Aorta (tissue), 5 donors: ENCODE data around the gene KLHL14. TPM values are rescaled to one million over a fixed set of nuclear protein-coding genes. Genes with fewer than 3 reads are reported as not detected.

Experiments
- ATAC-seq: fragments of 200-7000 bp; cut with Tn5 transposase; one replicate; pipeline ENCODE4 v1.9.1; 2022; ENCODE audit warnings: moderate library complexity; ENCODE audit not compliant: low FRiP score
- DNase-seq, 2 donors: peaks; one replicate each; pipeline ENCODE4 v3.0.0-alpha.2; 2020
- H3K27ac ChIP-seq, 2 donors: one replicate each; pipeline ENCODE4 v1.5.1; 2013; ENCODE audit warnings: low read length in 2 of 2, mild to moderate bottlenecking in 2 of 2, moderate library complexity in 2 of 2, control low read depth in 1 of 2, inconsistent platforms in 1 of 2, low read depth in 1 of 2
- H3K27me3 ChIP-seq, 2 donors: one replicate each; pipeline ENCODE4 v1.6.1; 2013; ENCODE audit warnings: control low read depth in 1 of 2, low read length in 1 of 2, mild to moderate bottlenecking in 1 of 2, moderate library complexity in 1 of 2; ENCODE audit not compliant: insufficient read depth in 2 of 2, control insufficient read depth in 1 of 2
- H3K36me3 ChIP-seq, 2 donors: one replicate each; pipeline ENCODE4 v1.6.1; 2013; ENCODE audit warnings: control low read depth in 1 of 2, low read length in 1 of 2, mild to moderate bottlenecking in 1 of 2; ENCODE audit not compliant: insufficient read depth in 2 of 2, control insufficient read depth in 1 of 2
- H3K4me1 ChIP-seq, 2 donors: one replicate each; pipeline ENCODE4 v1.6.1; 2013; ENCODE audit warnings: low read length in 2 of 2, control low read depth in 1 of 2, mild to moderate bottlenecking in 1 of 2, moderate library complexity in 1 of 2; ENCODE audit not compliant: insufficient read depth in 2 of 2, control insufficient read depth in 1 of 2
- H3K4me3 ChIP-seq, 2 donors: one replicate each; pipeline ENCODE4 v1.5.1; 2013; ENCODE audit warnings: low read length in 2 of 2, control low read depth in 1 of 2, mild to moderate bottlenecking in 1 of 2
- H3K9me3 ChIP-seq: one replicate; pipeline ENCODE4 v1.6.1; 2013; ENCODE audit warnings: mild to moderate bottlenecking, low read length; ENCODE audit not compliant: control insufficient read depth
- WGBS, 2 donors: extraction: QIAGEN DNeasy Blood & Tissue Kit; methylation state at CpG; one replicate each; pipeline ENCODE4 v1.1.7; 2013; 5-methylcytosine and 5-hydroxymethylcytosine counted together
- intact Hi-C, 2 donors: fragments of 100-400 bp; cut with DNase I; formaldehyde crosslinking; loops; one replicate each; pipeline versions ENCODE4 v1.14.2 to v1.15.0; 2022
- polyA plus RNA-seq, 2 donors: library from polyadenylated mRNA; stranded (reverse); fragments of 200-250 nt; gene quantifications; one replicate each; pipeline ENCODE4 v1.2.3, GENCODE V29; 2013
- total RNA-seq, 2 donors: library from RNA; stranded (reverse); fragmentation: NEBNext Ultra II Directional; extraction: Animal tissue kit (Norgen Biotek cat#: 25700); gene quantifications; one replicate each; pipeline ENCODE4 v1.2.1, GENCODE V29; 2021
- donor health status: healthy with polysubstance abuse.
- donor health status: Bipolar disorder and iron deficiency.
- donor health status: DM: no; HTN: no; CAD: no.
- donor health status: DM: no; HTN: no; CAD: no.
- donor health status: DM: yes; HTN: yes; CAD: no.

Gene KLHL14
- total and polyA plus RNA-seq, 4 donors: 0.09 to 0.36 TPM; not detected in 2

- intact Hi-C loops: no loop called here
- WGBS, 2 donors: 38 to 50% methylated on average over 5 of the region's 5 CpGs
These were observed 30.2 kb downstream of the KLHL14 start for GRCh38 chr18:32742579-32742978.

GRCh38 chr18:32735781-32736180 lies 37.0 kb downstream of the KLHL14 start:
- no peaks in the 10 kb centered on the region for H3K4me1 ChIP-seq
- ATAC-seq: no peak
- peaks cover 0 to 5% of the 10 kb centered on the region in 2 donors for H3K27me3 ChIP-seq
- DNase-seq: no peak
- WGBS, 2 donors: 86 to 87% methylated on average over 2 of the region's 2 CpGs
- intact Hi-C loops: no loop called here
- H3K9me3 ChIP-seq: peaks cover 3% of the 10 kb centered on the region
- H3K36me3 ChIP-seq: no peaks in the 10 kb centered on the region
- H3K4me3 ChIP-seq: no peak overlapping the region
- H3K27ac ChIP-seq: no peak overlapping the region

More at GRCh38 chr18:32742579-32742978, 30.2 kb downstream of the KLHL14 start:
- H3K36me3 ChIP-seq: no peaks in the 10 kb centered on the region
- H3K27me3 ChIP-seq: no peaks in the 10 kb centered on the region
- no peaks in the 10 kb centered on the region for H3K4me1 ChIP-seq
- H3K9me3 ChIP-seq: no peaks in the 10 kb centered on the region
- ATAC-seq: no peak
- no peak for DNase-seq
- no peak overlapping the region for H3K4me3 ChIP-seq
- H3K27ac ChIP-seq: no peak overlapping the region

- Histone ChIP-seq H3K4me1 (no peaks in the 10 kb centered on the region), H3K27me3 (peaks cover 0 to 5% of the 10 kb centered on the region in 2 donors), H3K9me3 (peaks cover 3% of the 10 kb centered on the region), H3K27ac (no peak overlapping the region), H3K4me3 (no peak overlapping the region), H3K36me3 (no peaks in the 10 kb centered on the region)
- WGBS, 2 donors: 89 to 95% methylated on average over 2 of the region's 2 CpGs
- DNase-seq (no peak), ATAC-seq (no peak)
- intact Hi-C loops: no loop called here
These were observed 38.4 kb downstream of the KLHL14 start for GRCh38 chr18:32734442-32734841.

- WGBS, 2 donors: 89 to 91% methylated on average over 1 of the region's 1 CpG
- intact Hi-C loops: no loop called here
- Histone ChIP-seq H3K4me1 (no peaks in the 10 kb centered on the region), H3K9me3 (peaks cover 3% of the 10 kb centered on the region), H3K27me3 (peaks cover 0 to 5% of the 10 kb centered on the region in 2 donors), H3K36me3 (no peaks in the 10 kb centered on the region), H3K4me3 (no peak overlapping the region), H3K27ac (no peak overlapping the region)
- ATAC-seq (no peak), DNase-seq (no peak)
These were observed 40.7 kb downstream of the KLHL14 start for GRCh38 chr18:32732165-32732564.

GRCh38 chr18:32730620-32731091 lies 42.2 kb downstream of the KLHL14 start:
- no peak overlapping the region for H3K27ac ChIP-seq
- WGBS, 2 donors: 37 to 46% methylated on average over 9 of the region's 9 CpGs

GRCh38 chr18:32730068-32730467 lies 42.8 kb downstream of the KLHL14 start:
- Histone ChIP-seq H3K36me3 (no peaks in the 10 kb centered on the region), H3K4me1 (no peaks in the 10 kb centered on the region), H3K4me3 (peak overlapping the region in 1 of 2 donors; percentile 43), H3K9me3 (peaks cover 3% of the 10 kb centered on the region), H3K27ac (no peak overlapping the region), H3K27me3 (peaks cover 0 to 5% of the 10 kb centered on the region in 2 donors)
- WGBS, 2 donors: 33 to 41% methylated on average over 2 of the region's 2 CpGs
- DNase-seq: no peak
- ATAC-seq: no peak
- intact Hi-C loops: no loop called here

More at GRCh38 chr18:32730620-32731091, 42.2 kb downstream of the KLHL14 start:
- Histone ChIP-seq H3K9me3 (peaks cover 3% of the 10 kb centered on the region), H3K4me3 (peak overlapping the region; percentile 43 to 76), H3K4me1 (no peaks in the 10 kb centered on the region), H3K36me3 (no peaks in the 10 kb centered on the region), H3K27me3 (peaks cover 0 to 5% of the 10 kb centered on the region in 2 donors)
- no peak for DNase-seq
- no peak for ATAC-seq
- intact Hi-C loops: no loop called here

- no peak overlapping the region for H3K4me3 ChIP-seq
- WGBS, 2 donors: 22 to 36% methylated on average over 3 of the region's 3 CpGs
- H3K27ac ChIP-seq: no peak overlapping the region
- no peaks in the 10 kb centered on the region for H3K27me3 ChIP-seq
- no peak for ATAC-seq
- DNase-seq: no peak
- no peaks in the 10 kb centered on the region for H3K9me3 ChIP-seq
- no peaks in the 10 kb centered on the region for H3K4me1 ChIP-seq
- intact Hi-C loops: no loop called here
- H3K36me3 ChIP-seq: no peaks in the 10 kb centered on the region
These were observed 48.6 kb downstream of the KLHL14 start for GRCh38 chr18:32724071-32724749.

GRCh38 chr18:32722279-32722678 lies 50.5 kb downstream of the KLHL14 start:
- no peaks in the 10 kb centered on the region for H3K36me3 ChIP-seq
- intact Hi-C loops: no loop called here
- no peaks in the 10 kb centered on the region for H3K27me3 ChIP-seq
- H3K4me1 ChIP-seq: no peaks in the 10 kb centered on the region
- no peaks in the 10 kb centered on the region for H3K9me3 ChIP-seq
- WGBS, 2 donors: 66 to 68% methylated on average over 3 of the region's 3 CpGs
- DNase-seq (no peak), ATAC-seq (no peak)
- no peak overlapping the region for H3K4me3 ChIP-seq
- no peak overlapping the region for H3K27ac ChIP-seq

- WGBS, 2 donors: 41 to 64% methylated on average over 4 of the region's 4 CpGs
- intact Hi-C loops: no loop called here
These were observed 55.7 kb downstream of the KLHL14 start for GRCh38 chr18:32717126-32717525.

More at GRCh38 chr18:32717126-32717525, 55.7 kb downstream of the KLHL14 start:
- Histone ChIP-seq H3K9me3 (no peaks in the 10 kb centered on the region), H3K4me3 (no peak overlapping the region), H3K27me3 (no peaks in the 10 kb centered on the region), H3K4me1 (no peaks in the 10 kb centered on the region), H3K36me3 (no peaks in the 10 kb centered on the region), H3K27ac (no peak overlapping the region)
- DNase-seq (no peak), ATAC-seq (no peak)
